ENCODE data around the gene EMILIN2. TPM values are rescaled to one million over a fixed set of nuclear protein-coding genes. Genes with fewer than 3 reads are reported as not detected.

The EMILIN2 gene
- total and polyA plus RNA-seq, 2 of the 8 experiments (the other 6 are each of a cell fraction or from before 2014, with no cell fraction given): 6.0 to 7.5 TPM

- TF ChIP-seq, protein P1, sequence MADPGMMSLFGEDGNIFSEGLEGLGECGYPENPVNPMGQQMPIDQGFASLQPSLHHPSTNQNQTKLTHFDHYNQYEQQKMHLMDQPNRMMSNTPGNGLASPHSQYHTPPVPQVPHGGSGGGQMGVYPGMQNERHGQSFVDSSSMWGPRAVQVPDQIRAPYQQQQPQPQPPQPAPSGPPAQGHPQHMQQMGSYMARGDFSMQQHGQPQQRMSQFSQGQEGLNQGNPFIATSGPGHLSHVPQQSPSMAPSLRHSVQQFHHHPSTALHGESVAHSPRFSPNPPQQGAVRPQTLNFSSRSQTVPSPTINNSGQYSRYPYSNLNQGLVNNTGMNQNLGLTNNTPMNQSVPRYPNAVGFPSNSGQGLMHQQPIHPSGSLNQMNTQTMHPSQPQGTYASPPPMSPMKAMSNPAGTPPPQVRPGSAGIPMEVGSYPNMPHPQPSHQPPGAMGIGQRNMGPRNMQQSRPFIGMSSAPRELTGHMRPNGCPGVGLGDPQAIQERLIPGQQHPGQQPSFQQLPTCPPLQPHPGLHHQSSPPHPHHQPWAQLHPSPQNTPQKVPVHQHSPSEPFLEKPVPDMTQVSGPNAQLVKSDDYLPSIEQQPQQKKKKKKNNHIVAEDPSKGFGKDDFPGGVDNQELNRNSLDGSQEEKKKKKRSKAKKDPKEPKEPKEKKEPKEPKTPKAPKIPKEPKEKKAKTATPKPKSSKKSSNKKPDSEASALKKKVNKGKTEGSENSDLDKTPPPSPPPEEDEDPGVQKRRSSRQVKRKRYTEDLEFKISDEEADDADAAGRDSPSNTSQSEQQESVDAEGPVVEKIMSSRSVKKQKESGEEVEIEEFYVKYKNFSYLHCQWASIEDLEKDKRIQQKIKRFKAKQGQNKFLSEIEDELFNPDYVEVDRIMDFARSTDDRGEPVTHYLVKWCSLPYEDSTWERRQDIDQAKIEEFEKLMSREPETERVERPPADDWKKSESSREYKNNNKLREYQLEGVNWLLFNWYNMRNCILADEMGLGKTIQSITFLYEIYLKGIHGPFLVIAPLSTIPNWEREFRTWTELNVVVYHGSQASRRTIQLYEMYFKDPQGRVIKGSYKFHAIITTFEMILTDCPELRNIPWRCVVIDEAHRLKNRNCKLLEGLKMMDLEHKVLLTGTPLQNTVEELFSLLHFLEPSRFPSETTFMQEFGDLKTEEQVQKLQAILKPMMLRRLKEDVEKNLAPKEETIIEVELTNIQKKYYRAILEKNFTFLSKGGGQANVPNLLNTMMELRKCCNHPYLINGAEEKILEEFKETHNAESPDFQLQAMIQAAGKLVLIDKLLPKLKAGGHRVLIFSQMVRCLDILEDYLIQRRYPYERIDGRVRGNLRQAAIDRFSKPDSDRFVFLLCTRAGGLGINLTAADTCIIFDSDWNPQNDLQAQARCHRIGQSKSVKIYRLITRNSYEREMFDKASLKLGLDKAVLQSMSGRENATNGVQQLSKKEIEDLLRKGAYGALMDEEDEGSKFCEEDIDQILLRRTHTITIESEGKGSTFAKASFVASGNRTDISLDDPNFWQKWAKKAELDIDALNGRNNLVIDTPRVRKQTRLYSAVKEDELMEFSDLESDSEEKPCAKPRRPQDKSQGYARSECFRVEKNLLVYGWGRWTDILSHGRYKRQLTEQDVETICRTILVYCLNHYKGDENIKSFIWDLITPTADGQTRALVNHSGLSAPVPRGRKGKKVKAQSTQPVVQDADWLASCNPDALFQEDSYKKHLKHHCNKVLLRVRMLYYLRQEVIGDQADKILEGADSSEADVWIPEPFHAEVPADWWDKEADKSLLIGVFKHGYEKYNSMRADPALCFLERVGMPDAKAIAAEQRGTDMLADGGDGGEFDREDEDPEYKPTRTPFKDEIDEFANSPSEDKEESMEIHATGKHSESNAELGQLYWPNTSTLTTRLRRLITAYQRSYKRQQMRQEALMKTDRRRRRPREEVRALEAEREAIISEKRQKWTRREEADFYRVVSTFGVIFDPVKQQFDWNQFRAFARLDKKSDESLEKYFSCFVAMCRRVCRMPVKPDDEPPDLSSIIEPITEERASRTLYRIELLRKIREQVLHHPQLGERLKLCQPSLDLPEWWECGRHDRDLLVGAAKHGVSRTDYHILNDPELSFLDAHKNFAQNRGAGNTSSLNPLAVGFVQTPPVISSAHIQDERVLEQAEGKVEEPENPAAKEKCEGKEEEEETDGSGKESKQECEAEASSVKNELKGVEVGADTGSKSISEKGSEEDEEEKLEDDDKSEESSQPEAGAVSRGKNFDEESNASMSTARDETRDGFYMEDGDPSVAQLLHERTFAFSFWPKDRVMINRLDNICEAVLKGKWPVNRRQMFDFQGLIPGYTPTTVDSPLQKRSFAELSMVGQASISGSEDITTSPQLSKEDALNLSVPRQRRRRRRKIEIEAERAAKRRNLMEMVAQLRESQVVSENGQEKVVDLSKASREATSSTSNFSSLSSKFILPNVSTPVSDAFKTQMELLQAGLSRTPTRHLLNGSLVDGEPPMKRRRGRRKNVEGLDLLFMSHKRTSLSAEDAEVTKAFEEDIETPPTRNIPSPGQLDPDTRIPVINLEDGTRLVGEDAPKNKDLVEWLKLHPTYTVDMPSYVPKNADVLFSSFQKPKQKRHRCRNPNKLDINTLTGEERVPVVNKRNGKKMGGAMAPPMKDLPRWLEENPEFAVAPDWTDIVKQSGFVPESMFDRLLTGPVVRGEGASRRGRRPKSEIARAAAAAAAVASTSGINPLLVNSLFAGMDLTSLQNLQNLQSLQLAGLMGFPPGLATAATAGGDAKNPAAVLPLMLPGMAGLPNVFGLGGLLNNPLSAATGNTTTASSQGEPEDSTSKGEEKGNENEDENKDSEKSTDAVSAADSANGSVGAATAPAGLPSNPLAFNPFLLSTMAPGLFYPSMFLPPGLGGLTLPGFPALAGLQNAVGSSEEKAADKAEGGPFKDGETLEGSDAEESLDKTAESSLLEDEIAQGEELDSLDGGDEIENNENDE (IDR thresholded peaks at IDR 0.05; ENCODE audit: insufficient replicate concordance, low read length): no peak
- no peak for TF ChIP-seq SIN3A (conservative IDR thresholded peaks at IDR 0.05 in 1 of 2, IDR thresholded peaks at IDR 0.05 in 1 of 2; ENCODE audit: low read depth in 1 of 2, low read length in 2 of 2)
These were observed 76.7 kb downstream of the EMILIN2 start (continued) for GRCh38 chr18:2923464-2923863.
